DMS79 (cell line): ENCODE results near the gene EIPR1.
A peak's percentile ranks its signal among the peaks of the same experiment; 100 is the strongest.
"Not testable (repeated sequence)": the region's sequence is repeated elsewhere in the genome, so short reads cannot be mapped to it uniquely, and the experiment has no call there.

ENCODE experiments used
- DNase-seq: peaks from one replicate; lab custom pipeline; 2025; lab: John Stamatoyannopoulos, UW

Gene EIPR1

DNA sequence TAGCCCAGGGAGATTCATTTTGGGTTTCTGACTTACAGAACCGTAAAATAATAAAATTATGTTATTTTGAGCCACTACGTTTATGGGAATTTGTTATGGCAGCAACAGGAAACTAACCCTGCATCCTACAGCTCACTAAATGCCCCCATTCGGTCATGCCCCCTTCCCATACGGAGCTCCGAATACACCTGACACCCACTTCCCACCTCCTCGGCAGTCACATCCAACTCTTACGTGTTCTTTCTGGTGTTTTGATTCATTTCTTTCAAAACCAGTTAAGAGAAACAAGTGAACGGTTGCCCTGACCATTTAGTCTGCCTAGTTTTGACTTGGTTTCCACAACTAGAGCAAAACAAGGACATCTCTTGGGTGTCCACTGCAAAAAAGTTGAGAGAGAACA, 19.7 kb downstream of the EIPR1 start:
- DNase-seq = no peak

DNA sequence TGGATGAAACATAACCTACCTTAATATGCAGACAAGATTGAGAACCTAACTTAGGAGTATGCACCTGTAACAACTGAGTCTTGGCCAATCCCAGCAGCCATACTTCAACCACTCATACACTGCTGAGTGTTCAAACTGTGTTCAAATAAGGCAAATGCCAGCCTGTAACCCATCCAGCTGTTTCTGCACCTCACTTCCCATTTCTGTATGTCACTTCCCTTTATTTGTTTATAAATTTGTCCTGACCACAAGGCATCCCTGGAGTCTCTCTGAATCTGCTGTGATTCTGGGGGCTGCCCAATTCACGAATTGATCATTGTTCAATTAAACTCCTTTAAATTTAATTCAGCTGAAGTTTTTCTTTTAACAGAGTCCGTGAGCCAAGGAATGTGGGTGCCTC, 20.2 kb downstream of the EIPR1 start:
- not testable (repeated sequence) for DNase-seq

DNA sequence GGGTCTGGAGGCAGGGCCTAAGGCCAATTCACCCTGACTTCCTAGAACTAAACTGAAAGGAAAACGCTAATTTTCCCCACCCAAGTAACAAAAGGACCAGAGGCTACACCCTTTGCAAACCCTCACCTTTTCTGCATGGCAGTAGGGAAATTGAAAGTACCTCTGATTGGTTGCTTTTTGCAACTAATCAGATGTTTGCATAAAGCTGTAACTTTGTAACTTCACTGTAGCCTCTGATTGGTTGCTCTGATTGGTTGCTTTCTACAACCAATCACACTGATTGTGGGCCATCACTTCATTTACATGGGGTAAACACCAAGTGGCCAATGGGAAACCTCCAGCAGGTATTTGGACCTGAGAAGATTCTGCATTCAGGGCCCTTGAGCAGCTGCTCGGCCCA, 20.8 kb downstream of the EIPR1 start:
- no peak for DNase-seq

DNA sequence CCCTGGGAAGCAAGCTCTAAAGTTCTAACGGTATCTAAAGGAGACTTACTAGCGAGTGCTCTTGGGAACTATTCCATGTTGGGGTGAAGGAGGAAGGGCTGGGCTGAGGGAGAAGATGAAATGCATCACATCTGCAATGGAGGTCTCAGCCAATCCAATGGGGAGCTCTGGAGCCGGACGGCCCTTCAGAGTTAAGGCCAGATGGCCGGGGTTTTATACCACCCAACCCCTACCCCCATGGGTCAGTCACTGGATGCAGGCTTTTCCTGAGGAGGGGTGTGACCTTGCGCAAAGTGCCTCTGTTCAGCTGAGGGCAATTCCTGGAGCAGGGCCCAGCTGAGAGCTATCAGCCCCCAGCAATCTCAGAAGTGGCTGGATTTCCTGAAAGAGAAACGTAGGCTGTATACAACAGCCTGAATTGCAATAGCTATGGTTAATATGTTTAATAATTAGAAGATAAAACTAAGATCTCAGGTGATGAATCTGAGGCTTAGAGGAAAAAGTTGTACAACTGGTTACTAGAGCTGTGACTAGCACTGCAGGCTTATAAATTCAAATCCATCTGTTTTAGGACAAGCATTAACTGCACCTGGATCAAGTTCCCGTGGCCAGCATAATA, 21.6 kb downstream of the EIPR1 start:
- DNase-seq = no peak

DNA sequence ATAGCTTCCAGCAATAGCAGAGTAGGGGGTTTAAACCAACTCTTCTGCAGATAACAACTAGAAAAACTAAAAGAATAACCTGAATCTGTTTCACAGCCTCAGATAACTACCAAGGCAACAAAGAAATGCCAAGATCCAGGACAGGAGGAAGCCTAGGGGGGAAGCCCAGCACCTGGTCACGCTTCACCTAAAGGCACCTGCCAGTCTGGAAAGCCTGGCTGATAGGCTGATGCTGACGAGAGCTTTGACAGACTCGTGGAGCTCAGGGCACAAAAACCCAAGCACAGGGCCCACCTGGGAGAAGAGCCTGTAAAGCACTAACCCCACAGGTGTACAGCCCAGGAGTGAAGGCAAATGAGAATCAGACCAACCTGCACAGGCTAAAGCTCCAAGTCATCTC, 22.6 kb downstream of the EIPR1 start:
- peak; percentile 55 for DNase-seq

DNA sequence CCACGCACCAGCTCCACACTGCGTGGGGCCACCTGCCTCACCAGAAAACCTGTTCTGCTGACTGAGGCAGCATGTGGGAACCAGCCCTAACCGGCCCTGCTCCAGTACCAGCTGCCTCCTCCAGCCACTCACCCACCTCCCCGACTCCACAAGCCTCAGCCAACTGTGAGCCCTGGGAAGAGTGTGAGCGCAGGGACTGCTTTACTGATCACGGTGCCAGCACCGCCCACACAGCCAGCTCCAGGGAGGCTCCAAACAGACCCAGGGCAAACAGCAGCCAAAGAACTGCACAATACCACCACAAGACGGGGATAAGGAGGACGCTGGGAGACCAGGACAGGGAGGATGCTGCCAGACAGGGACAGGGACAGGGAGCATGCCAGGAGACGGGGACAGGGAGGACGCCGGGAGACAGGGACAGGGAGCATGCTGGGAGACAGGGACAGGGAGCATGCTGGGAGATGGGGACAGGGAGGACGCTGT, 28.4 kb downstream of the EIPR1 start:
- peak; percentile 61 for DNase-seq

DNA sequence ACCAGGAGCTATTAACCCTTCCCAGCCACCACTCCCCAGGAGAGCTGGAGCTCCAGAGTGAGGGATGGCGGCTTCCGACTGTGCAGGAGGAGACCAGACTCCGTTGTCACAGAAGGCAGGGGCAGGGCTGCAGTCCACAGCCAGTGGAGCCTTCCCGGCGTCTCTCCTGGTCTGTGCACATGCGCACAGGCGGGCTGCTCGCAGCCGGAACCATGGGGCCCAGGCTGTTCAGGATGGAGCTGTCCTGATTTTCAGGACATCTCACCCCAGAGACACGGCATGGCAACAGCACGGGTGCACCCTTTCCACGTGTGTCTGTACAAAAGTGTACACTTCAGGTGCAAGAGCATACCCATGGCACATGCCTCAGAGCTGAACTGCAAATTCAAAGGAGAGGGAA, 28.9 kb downstream of the EIPR1 start:
- DNase-seq = no peak

DNA sequence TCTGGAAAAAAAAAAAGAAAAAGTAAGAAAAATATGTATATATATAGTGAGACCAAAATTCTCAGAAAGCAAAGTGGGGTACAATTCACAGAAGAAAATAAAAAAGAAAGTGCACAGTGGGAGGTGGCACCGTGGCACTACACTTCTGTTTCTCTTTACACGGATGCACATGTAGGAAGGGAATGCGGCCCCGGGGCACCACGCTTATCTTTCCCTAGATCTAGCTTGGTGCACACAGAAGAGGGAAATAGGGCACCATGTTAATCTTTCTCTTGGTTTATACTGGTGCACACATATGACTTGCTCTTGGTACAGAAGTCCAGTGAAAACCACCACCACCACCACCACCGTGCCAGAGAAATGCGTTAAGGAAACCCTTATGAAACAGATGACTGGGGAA, 32.0 kb downstream of the EIPR1 start:
- no peak for DNase-seq

DNA sequence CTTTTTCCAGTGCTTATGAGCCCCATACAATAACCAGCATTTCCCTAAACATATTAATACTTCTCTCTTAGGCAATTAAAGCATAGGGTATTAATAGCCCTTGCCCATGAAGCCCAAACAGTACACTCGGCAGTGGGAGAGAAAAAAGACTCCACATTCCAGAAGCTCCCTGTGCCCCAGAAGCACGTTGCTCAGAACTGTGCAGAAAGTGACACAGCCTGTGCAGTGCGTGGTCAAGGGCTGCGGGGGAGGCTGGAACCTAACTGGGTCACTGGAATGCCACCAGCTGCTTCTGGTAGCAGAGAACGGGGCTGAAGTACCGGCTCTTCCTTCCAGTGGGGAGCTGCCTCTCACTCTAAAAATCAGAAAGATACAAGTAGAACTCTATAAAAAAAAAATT, 32.7 kb downstream of the EIPR1 start:
- DNase-seq = no peak

DNA sequence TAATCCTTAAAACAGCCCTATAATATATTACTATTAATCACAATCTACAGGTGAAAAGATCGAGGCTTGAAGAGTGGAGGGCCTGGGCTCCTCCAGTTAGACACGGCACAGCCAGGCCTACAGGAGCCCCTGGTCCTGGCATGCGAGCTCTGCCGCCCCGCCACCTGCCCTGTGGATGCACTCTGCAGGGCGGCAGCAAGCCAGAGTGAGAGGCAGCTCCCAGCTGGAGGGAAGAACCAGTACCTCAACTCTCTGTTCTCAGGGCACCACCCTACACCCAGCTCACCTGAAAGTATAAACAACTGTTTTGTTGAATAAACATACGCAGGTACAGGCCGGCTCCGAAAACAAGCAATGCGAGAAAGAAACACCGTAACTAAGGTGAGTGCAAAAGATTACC, 34.6 kb downstream of the EIPR1 start:
- no peak for DNase-seq

DNA sequence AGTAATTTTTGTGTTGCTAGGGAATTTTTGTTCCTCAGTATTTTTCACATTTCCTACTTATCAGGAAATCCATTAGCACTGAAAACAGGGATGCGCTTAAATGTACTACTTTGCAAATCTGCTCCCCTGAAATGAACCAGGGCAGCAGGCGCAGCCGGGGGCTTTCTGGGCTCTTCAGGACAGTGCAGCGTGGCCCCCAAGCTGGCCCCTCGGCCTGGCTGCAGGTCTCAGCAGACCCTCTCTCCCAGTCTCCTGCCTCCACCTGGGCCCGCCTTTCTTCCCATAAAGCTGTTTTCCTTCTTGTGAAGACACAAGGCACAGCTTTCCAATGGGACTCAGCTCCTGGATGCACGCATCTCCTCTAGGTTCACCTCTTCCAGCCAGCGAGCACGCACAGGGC, 35.3 kb downstream of the EIPR1 start:
- no peak for DNase-seq

DNA sequence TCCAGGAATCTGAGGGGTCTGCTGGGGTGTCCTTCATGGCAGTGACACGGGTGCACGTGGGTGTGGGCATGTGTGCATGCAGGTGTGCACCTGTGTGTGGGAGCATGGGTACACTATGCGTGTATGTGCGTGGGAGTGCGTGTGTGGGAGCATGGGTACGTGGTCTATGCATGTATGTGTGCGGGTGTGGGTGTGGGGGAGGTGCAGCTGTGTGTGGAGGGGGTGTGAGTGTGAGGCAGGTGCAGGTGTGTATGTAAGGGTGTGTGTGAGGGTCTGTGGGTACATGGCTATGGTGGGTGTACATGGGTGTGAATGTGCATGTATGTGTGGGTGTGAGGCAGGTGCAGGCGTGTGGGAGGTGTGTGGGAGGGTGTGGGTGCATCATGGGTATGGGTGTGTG, 36.3 kb downstream of the EIPR1 start:
- DNase-seq = no peak

DNA sequence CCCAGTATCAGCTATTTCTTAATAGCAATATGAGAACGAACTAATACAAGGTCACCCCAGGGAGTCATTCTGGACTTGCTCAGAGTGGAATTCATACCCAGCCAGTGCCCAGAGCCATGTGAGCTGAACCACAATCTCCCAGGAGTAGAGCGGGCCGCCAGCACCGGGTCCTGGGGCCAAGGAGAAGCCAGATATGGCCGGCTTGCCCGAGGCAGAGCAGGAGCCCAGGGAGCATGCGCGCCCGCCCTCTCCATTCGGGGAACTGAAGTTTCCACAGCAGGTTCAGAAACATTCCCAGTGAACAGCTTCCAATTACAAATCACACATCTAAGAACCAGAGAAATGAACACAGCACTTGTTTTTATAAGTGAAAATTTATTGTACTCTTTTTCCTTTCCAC, 37.5 kb downstream of the EIPR1 start:
- no peak for DNase-seq

DNA sequence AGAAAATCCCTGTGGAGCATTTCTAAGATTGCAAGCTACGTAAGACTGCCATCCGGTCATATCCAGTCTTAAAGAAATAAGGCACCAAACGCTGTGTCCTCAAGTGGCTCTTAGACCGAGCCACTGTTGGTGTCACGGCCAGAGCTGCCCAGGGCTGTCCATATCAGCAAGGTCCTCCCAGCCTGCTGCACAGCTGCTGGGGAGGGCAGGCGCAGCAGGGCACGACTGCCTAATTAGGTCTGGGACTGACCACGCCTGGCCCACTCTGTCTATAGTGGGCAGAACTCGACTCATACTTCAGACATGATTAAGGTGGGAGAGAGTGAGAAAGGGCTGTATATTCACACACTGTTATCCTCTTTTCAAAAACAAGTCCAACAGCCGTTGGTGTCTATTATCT, 39.3 kb downstream of the EIPR1 start:
- DNase-seq = no peak

DNA sequence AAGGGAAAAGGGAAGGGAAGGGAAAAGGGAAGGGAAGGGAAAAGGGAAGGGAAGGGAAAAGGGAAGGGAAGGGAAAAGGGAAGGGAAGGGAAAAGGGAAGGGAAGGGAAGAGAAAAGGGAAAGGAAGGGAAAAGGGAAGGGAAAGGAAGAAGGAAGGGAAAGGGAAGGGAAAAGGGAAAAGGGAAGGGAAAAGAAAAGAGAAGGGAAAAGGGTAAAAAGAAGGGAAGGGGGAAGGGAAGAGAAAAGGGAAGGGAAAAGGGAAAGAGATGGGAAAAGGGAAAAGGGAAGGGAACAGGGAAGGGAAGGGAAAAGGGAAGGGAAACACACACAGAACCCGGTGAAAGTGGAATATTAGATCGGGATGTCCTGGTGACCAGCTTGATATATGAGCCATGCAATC, 40.8 kb downstream of the EIPR1 start:
- no peak for DNase-seq

DNA sequence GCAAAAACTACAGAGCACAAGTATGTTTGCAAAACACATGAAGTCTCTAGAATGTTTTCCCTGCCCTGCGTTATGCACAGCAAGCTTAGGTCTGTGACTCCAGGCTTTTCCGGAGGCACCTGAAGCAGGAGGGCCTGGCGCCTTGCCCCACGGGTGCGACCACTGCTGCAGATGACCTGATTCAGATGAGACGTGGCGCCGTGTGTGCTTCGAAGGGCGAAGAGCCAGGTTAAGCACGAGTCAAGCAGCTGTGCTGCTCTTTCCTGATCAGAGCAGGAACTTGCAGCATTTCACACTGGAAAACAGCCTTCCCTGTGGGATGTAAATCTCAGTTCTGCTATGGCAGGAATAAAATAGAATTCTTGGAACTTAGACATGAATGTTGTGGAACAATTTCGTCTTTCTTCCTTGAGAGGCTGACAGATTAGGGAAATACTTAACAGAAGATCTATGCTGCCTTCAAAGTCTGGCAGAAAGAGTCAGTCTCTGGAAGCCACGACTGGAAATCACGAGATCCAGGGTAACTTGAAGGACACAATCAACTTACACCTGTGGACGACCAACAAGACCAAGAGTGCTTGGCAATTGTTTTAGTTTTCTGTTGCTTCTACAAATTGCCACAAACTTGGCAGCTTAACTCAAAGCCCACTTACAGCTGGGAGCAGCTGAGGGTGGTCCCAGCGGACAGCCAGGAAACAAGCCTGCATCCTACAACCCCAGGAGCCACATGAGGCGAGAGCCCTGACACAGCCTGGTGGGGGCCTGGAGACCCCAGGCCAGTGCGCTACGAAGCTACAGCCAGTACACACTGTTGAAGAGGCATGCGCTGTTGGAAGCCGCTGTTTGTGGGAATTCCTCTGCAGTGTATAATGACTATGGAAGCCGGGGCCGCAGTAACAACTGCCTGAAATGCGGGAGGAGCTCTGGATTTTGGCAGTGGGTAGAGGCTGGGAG, 42.9 kb downstream of the EIPR1 start:
- DNase-seq = no peak

DNA sequence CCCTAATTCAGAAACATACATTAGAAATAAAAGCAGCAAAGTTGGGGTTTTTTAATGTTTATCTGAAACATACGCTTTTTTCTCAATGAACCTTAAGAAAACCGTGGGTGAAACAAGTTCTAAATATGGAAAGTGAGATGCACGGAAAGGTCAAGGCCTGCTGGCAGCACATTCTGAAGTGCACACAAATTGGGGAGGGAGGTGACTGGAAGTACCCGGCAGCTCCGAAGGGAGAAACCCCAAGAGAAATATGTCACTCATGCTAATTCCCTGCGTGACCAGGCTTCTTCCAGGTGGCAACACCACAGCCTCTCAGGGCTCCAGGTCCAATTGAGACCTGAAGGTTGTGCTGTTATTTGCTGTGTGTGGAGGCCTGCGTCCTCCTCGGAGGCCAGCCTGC, 45.5 kb downstream of the EIPR1 start:
- DNase-seq = no peak

DNA sequence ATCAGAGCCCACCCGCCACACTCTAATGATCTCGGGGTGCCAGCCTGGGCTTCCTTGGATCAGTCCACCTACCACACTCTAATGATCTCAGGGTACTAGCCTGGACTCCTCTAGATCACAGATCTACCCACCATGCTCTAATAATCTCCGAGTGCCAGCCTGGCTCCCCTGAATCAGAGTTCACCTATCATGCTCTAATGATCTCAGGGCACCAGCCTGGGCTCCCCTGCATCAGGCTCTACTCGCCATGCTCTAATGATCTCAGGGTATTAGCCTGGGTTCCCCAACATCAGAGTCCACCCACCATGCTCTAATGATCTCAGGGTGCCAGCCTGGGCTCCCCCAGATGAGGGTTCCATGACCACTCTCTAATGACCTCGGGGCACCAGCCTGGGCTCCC, 48.1 kb downstream of the EIPR1 start:
- DNase-seq = no peak

DNA sequence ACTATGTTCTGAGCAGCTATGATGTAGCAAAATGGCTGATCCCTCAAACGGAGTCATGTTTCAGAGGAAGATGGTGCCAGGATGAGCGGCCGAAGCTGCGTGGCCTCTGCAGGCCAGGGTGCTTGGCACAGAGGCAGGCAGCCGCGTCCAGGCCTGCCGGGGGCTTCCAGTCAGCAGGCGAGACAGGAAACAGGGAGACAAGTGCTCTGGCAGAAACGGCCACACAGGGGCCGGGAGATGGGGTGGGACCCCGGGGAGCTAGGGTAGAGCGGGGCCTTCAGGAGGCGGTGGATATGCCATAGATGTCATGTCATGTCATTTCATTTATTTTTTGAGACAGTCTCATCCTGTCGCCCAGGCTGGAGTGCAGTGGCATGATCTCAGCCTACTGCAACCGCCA, 50.7 kb downstream of the EIPR1 start:
- DNase-seq = no peak

DNA sequence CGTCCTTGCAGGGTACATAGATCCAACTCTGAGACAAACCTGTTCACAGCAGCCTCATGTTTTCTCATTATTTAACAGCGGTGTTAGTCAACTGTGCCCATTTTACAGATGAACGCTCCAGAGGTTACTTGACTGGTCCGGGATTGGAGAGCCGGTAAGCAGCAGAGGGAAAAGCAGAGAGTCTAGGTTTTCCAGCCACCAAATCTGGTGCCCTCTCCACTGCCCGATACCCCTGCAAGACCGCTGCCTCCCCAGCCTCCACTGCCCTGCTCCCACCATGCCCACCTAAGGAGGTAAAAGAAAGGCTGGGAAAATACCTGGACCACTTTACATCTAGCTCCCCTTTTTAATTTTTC, 51.5 kb downstream of the EIPR1 start:
- DNase-seq = no peak

DNA sequence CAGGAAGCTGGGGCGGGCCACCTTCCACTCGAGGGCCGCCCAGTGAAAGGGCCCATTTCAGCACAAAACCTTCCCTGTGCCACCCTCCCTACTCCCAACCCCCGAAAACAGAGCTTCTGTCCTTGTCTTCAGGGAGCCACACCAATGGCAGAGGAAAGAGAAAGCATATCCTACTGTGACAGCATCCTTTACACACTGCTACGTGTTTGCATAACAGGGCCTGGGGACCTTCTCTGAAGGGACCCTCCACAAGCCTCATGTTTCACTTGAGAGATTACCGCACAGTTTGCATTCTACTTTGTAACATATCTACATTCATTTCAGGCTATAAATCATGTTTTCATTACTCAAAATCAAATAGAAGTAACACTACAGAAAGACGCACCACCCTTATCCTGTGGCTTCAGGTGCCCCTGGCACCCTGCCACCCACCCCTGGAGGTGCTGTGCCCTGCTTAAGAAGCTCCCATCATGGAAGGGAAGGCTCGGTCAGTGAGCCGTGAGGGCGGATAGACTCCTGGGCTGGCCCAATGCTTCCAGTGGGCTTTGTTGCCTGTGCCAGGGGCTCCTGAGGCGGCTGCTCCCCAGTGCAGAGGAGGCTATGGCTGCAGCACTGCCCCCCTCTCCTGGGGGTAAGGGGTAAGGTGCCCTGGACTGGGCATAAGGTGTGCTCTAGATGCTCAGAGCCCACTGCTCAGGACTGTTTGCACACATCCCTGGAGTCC, 52.0 kb downstream of the EIPR1 start:
- DNase-seq = no peak

DNA sequence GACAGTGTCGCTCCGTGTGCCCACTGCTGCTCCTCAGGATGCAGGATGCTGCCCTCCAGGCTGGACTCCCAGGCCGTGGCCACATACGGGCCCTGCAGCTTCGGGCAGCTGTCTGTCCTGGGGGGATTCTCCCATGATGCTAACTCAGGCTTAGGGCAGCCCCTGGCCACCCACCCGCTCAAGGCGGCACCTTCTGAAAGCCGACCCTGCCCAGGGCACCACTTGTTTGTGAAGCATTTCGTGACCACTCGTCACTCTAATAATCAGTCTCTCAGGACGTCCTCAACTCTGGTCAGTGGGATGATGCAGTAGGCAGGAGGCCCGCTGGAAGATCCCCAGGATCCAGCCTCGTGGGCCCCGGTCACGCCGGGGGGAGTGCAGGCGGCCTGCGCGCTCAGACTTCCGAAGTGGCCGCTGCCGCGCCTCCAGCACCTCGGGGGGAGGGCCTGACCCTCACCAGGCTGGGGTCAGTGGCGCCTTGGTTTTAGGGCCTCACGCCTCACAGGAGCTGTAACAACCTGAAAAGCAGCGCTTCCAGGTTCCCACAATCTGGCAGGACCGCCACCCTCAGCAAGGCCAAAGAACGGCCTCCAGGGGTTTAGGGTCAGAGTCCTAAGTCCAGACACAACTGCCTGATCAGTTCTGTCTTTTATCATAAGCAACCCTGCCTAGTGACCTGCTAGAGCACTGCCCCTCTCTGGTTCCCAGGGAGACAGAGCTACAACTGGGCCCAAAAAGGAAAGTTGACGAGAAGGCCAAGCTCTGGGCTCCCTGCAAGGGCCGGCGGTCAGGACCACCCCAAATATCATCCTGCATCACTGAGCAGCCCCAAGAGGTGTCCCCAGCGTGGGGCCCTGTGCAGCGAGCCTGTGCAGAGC, 53.0 kb downstream of the EIPR1 start:
- DNase-seq = no peak
